MM.1S (cell line): ENCODE results near the gene MIGA2.

Experiments used
- DNase-seq: peaks from one replicate; pipeline ENCODE4 v3.0.0-alpha.2; 2015
- H2AFZ ChIP-seq: fragments of 300-600 bp; sonication (generic); 2 replicates; pipeline ENCODE4 v1.6.0; 2016; ENCODE audit warnings: antibody characterized with exemption, low read length
- H3F3A ChIP-seq: fragments of 300-600 bp; sonication (generic); 2 replicates; pipeline ENCODE4 v1.6.1; 2016; ENCODE audit warnings: mild to moderate bottlenecking, antibody characterized with exemption, low read length, moderate library complexity, mixed read lengths; ENCODE audit not compliant: insufficient read depth
- H3K27ac ChIP-seq: fragments of 300-600 bp; sonication (generic); 2 replicates; pipeline ENCODE4 v1.5.1; 2016; ENCODE audit warnings: mild to moderate bottlenecking, low read length
- H3K27me3 ChIP-seq: fragments of 300-600 bp; sonication (generic); replicated peaks from 2 replicates; pipeline ENCODE4 v1.6.0; 2016; ENCODE audit warnings: low read length; ENCODE audit not compliant: insufficient read depth
- H3K36me3 ChIP-seq: fragments of 300-600 bp; sonication (generic); replicated peaks from 2 replicates; pipeline ENCODE4 v1.6.1; 2016; ENCODE audit warnings: mild to moderate bottlenecking, low read length, mixed read lengths; ENCODE audit not compliant: insufficient read depth
- H3K4me1 ChIP-seq: fragments of 300-600 bp; sonication (generic); 2 replicates; pipeline ENCODE4 v1.6.1; 2016; ENCODE audit warnings: low read length, mixed read lengths
- H3K4me2 ChIP-seq: fragments of 300-600 bp; sonication (generic); 2 replicates; pipeline ENCODE4 v1.6.0; 2016; ENCODE audit warnings: low read depth, low read length
- H3K4me3 ChIP-seq: fragments of 300-600 bp; sonication (generic); 2 replicates; pipeline ENCODE4 v1.5.1; 2016; ENCODE audit warnings: low read length, mixed read lengths
- H3K79me2 ChIP-seq: fragments of 300-600 bp; sonication (generic); 2 replicates; pipeline ENCODE4 v1.6.1; 2016; ENCODE audit warnings: mixed run types, low read length, mixed read lengths
- H3K9ac ChIP-seq: fragments of 300-600 bp; sonication (generic); 2 replicates; pipeline ENCODE4 v1.6.1; 2016; ENCODE audit warnings: low read length, mixed read lengths
- H3K9me2 ChIP-seq: fragments of 300-600 bp; sonication (generic); replicated peaks from 2 replicates; pipeline ENCODE4 v1.6.1; 2016; ENCODE audit warnings: mild to moderate bottlenecking, low read length, mixed read lengths; ENCODE audit not compliant: insufficient read depth
- H3K9me3 ChIP-seq: fragments of 300-600 bp; sonication (generic); replicated peaks from 2 replicates; pipeline ENCODE4 v1.6.1; 2016; ENCODE audit warnings: mild to moderate bottlenecking, low read length, mixed read lengths; ENCODE audit not compliant: insufficient read depth
- H4K20me1 ChIP-seq: fragments of 300-600 bp; sonication (generic); 2 replicates; pipeline ENCODE4 v1.6.1; 2016; ENCODE audit warnings: mild to moderate bottlenecking, low read length, moderate library complexity, mixed read lengths; ENCODE audit not compliant: insufficient read depth
- EZH2 ChIP-seq: fragments of 300-600 bp; sonication (generic); optimal IDR thresholded peaks from 2 replicates; pipeline ENCODE3; 2017; ENCODE audit warnings: low read depth, mild to moderate bottlenecking, antibody characterized with exemption, low read length, mixed read lengths
- EZH2phosphoT487 ChIP-seq: fragments of 300-600 bp; sonication (generic); IDR thresholded peaks from 2 replicates; pipeline ENCODE4 v1.6.1; 2018; ENCODE audit warnings: antibody characterized with exemption, low read length
- TF ChIP-seq, protein P1 (sequence below): fragments of 300-600 bp; sonication (generic); IDR thresholded peaks from 2 replicates; pipeline ENCODE4 v1.5.1; 2016; ENCODE audit warnings: antibody characterized with exemption, low read length, mixed read lengths

The MIGA2 gene

DNA sequence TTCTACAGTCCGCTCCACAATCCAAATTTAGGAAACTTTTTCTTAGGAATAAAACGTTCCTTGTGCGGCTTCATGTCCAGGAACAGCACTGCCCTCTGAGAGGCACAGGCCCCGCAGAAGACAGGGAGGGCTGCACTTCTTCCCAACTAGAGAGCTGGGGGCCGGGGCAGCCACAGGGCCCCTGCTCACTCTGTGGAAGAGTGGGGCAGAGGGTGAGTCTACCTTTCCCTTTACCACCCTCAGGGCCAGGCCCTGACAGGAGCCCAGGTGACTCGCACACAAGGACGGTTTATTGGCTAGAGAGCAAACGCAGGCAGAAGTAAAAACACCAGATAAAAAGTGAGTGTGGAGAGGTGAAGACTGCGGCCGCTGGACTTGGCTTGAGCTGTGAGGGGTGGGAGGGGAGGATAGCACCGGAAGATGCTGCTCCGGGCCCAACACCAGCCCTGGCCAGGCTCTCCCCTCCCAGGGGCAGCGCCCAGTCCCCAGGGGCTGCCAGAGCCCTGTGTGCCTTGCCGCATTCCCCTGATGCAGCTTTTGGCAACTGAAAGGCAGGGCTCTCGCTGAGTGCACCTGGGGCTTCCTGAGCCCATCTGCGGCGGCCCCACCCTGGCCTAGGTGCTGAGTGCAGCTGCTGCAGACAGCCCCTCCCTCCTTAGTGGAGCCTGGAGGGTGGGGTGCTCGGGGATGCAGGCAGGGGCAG is 28.5 kb upstream of the MIGA2 start:
- H3K27ac ChIP-seq = peak overlapping the region; percentile 47; the same call in 1 of the 2 replicates

DNA sequence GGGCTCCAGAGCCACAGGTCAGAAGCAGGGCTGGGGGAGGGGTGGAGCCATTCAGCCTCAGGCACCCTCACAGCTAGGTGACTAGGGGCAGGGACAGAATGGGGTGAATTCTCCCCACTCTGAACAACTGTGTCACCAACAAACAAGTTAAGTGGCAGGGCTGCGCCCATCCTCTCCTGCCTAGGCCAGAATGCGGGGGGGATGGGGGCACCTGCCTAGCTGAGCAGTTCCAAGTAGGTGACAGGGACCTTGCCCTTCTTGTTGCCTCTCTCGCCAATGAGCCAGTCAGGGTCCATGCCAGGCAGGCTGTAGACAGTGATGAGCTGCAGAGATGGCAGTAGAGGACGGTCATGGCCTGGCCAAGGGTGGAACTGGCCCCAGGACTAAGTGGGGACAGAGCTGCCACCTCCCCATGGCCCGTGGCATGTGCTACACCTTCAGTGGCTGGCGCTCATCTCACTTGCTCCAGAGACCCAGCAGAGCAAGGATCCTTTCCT is 27.9 kb upstream of the MIGA2 start:
- Histone ChIP-seq H3K9me3 (no peaks in the 10 kb centered on the region), H3K36me3 (peaks cover 8% of the 10 kb centered on the region; the same call in 1 of the 2 replicates), H4K20me1 (no peaks in the 10 kb centered on the region), H3K9me2 (no peaks in the 10 kb centered on the region), H3K27ac (peak overlapping the region; percentile 47; the same call in 1 of the 2 replicates), H3K79me2 (peaks cover 9% of the 10 kb centered on the region), H3K4me2 (peak overlapping the region; percentile 1; the same call in 1 of the 2 replicates), H3F3A (peaks cover 37% of the 10 kb centered on the region), H3K4me1 (peaks cover 19% of the 10 kb centered on the region), H3K27me3 (no peaks in the 10 kb centered on the region), H3K4me3 (no peak overlapping the region), H2AFZ (no peak overlapping the region), H3K9ac (no peak overlapping the region)
- DNase-seq = no peak
- TF ChIP-seq, protein P1, sequence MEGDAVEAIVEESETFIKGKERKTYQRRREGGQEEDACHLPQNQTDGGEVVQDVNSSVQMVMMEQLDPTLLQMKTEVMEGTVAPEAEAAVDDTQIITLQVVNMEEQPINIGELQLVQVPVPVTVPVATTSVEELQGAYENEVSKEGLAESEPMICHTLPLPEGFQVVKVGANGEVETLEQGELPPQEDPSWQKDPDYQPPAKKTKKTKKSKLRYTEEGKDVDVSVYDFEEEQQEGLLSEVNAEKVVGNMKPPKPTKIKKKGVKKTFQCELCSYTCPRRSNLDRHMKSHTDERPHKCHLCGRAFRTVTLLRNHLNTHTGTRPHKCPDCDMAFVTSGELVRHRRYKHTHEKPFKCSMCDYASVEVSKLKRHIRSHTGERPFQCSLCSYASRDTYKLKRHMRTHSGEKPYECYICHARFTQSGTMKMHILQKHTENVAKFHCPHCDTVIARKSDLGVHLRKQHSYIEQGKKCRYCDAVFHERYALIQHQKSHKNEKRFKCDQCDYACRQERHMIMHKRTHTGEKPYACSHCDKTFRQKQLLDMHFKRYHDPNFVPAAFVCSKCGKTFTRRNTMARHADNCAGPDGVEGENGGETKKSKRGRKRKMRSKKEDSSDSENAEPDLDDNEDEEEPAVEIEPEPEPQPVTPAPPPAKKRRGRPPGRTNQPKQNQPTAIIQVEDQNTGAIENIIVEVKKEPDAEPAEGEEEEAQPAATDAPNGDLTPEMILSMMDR = no peak
- TF ChIP-seq EZH2phosphoT487 (no peak), EZH2 (no peak)

More for the DNA sequence above, 28.5 kb upstream of the MIGA2 start:
- peaks cover 8% of the 10 kb centered on the region; the same call in 1 of the 2 replicates for H3K36me3 ChIP-seq
- H3K9ac ChIP-seq = no peak overlapping the region
- no peaks in the 10 kb centered on the region for H3K9me3 ChIP-seq
- H2AFZ ChIP-seq = no peak overlapping the region
- no peaks in the 10 kb centered on the region for H4K20me1 ChIP-seq
- DNase-seq = peak; percentile 55
- H3K4me1 ChIP-seq = peaks cover 19% of the 10 kb centered on the region
- no peaks in the 10 kb centered on the region for H3K27me3 ChIP-seq
- H3K4me3 ChIP-seq = no peak overlapping the region
- peaks cover 6% of the 10 kb centered on the region; the same call in 1 of the 2 replicates for H3K79me2 ChIP-seq
- H3F3A ChIP-seq = peaks cover 40% of the 10 kb centered on the region
- TF ChIP-seq, protein P1 = no peak
- TF ChIP-seq EZH2 (no peak), EZH2phosphoT487 (no peak)
- H3K4me2 ChIP-seq = peak overlapping the region; percentile 1; the same call in 1 of the 2 replicates
- H3K9me2 ChIP-seq = no peaks in the 10 kb centered on the region

DNA sequence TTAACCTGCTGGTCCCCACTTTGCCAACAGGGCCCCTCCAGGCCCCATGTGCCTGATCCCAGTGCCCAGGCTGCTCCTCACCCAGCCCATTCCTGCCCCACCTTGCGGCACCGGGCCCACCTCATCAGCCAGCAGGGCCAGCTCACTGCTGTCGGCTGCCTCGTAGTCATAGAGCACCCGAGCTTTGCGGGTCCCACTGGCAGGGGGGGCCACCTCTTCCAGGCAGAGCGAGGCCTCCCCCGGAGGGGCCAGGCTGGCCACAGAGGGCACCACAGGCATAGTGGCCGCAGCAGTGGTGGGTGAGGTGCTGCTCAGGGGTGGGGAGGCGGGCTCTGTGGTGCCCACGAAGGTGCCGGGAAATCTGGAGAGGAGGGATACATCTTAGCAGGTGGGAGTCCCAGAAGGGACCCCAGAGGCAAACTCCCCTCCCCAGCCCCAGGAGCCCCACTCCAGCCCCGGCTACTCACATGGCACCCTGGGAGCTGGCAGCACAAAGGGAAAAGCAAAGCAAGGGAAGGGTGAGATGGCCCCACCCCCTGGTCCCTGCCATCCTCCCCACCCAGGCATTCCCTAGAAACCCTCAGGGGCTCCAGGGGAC is 27.3 kb upstream of the MIGA2 start:
- Histone ChIP-seq H2AFZ (no peak overlapping the region), H3K79me2 (peaks cover 12% of the 10 kb centered on the region), H3K9me3 (no peaks in the 10 kb centered on the region), H4K20me1 (no peaks in the 10 kb centered on the region), H3K36me3 (peaks cover 8% of the 10 kb centered on the region; the same call in 1 of the 2 replicates), H3K9me2 (no peaks in the 10 kb centered on the region), H3K9ac (no peak overlapping the region), H3K27me3 (no peaks in the 10 kb centered on the region), H3K4me1 (peaks cover 19% of the 10 kb centered on the region), H3K4me2 (no peak overlapping the region), H3K27ac (peak overlapping the region; percentile 47; the same call in 1 of the 2 replicates), H3F3A (peaks cover 37% of the 10 kb centered on the region), H3K4me3 (no peak overlapping the region)
- no peak for DNase-seq
- TF ChIP-seq EZH2phosphoT487 = no peak
- TF ChIP-seq, protein P1 = no peak
- no peak for TF ChIP-seq EZH2
